BJ (cell line): ENCODE data around the gene PLEKHG3. TPM values are rescaled to one million over a fixed set of nuclear protein-coding genes. Genes with fewer than 3 reads are reported as not detected.

Experiments
- CTCF ChIA-PET: fragments of 350-600 bp; formaldehyde crosslinking; extraction: SDS; loops from one replicate; lab custom pipeline; 2021; ENCODE audit warnings: antibody characterized with exemption, inconsistent platforms; lab: Yijun Ruan, JAX
- POLR2A ChIA-PET: fragments of 300-600 bp; sonication (Branson Sonifier 250); formaldehyde crosslinking; extraction: SDS; loops from one replicate; lab custom pipeline; 2021; ENCODE audit warnings: antibody characterized with exemption; lab: Charles Lee
- DNase-seq: peaks from one replicate; pipeline ENCODE4 v3.0.0-alpha.2; 2011; ENCODE audit warnings: low read depth
- H3K27me3 ChIP-seq: 2 replicates; pipeline ENCODE4 v1.6.0; 2011; ENCODE audit warnings: low read length; ENCODE audit not compliant: control insufficient read depth, insufficient read depth
- H3K36me3 ChIP-seq: 2 replicates; pipeline ENCODE4 v1.5.1; 2011; ENCODE audit warnings: low read length; ENCODE audit not compliant: control insufficient read depth, insufficient read depth
- H3K4me3 ChIP-seq: 2 replicates; pipeline ENCODE4 v1.5.1; 2011; ENCODE audit warnings: low read depth, mild to moderate bottlenecking, control low read depth, low read length
- CTCF ChIP-seq: IDR thresholded peaks from 2 replicates; pipeline ENCODE4 v1.5.1; 2011; ENCODE audit warnings: low read depth, mild to moderate bottlenecking, control low read depth, inconsistent platforms, low read length, moderate library complexity; ENCODE audit not compliant: insufficient read depth
- polyA plus RNA-seq: library from polyadenylated mRNA; depleted of rRNA; stranded (reverse); fragments of >200 nt; gene quantifications from 2 replicates; pipeline ENCODE4 v1.2.3, GENCODE V29; 2011

The PLEKHG3 gene
- polyA plus RNA-seq, 1 experiment, result 12.4 TPM

DNA sequence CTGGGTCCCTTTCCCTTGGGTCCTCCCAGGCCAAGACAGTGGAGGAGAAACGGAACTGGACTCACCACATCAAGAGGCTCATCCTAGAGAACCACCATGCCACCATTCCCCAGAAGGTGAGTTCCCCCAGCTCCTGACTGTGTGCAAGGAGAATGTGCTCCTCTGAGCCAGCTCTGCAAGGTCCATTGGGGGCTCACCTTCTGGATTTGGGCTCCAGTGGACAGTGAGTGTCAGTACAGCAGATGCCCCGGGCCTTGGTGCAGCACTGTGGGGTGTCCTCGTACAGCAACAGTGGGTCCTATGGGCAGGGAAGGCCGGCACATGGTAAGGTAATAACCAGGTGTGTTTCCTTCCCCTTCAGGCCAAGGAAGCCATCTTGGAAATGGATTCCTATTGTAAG is 27.8 kb downstream of the PLEKHG3 start:
- POLR2A ChIA-PET, result no interaction called here
- H3K4me3 ChIP-seq, result no peak overlapping the region
- DNase-seq, result no peak
- peaks cover 10% of the 10 kb centered on the region for H3K36me3 ChIP-seq
- CTCF ChIA-PET, result interaction anchor here (0.9 to 1.3 kb wide), 2 partner anchors 11 to 61 kb away, joined by 4 read pairs; no protein-coding TSS in a partner anchor
- H3K27me3 ChIP-seq, result no peaks in the 10 kb centered on the region
- TF ChIP-seq CTCF, result no peak

GRCh38 chr14:64732536-64733120 is 28.4 kb downstream of the PLEKHG3 start:
- ChIA-PET POLR2A (no interaction called here), CTCF (interaction anchor here (0.9 to 1.3 kb wide), 2 partner anchors 10 to 61 kb away, joined by 4 read pairs; no protein-coding TSS in a partner anchor)
- TF ChIP-seq CTCF, result no peak
- Histone ChIP-seq H3K4me3 (no peak overlapping the region), H3K36me3 (peaks cover 10% of the 10 kb centered on the region), H3K27me3 (no peaks in the 10 kb centered on the region)
- no peak for DNase-seq

DNA sequence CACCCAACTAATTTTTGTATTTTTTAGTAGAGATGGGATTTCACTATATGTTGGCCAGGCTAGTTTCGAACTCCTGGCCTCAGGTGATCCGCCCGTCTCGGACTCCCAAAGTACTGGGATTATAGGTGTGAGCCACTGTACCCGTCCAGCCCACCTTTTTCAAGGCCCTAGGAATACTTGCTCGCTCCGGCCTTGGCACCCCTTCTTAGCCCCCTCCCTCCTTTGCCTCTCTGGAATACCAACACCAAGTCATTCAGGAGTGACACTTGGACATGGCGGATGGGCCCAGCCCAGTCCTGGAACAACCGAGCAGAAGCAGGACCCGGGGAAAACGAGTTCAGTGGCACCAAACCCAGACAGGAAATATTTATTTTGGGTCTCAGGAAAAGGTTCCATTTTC is 29.1 kb downstream of the PLEKHG3 start:
- Histone ChIP-seq H3K4me3 (no peak overlapping the region), H3K36me3 (peaks cover 10% of the 10 kb centered on the region), H3K27me3 (no peaks in the 10 kb centered on the region)
- DNase-seq, result no peak
- no peak for TF ChIP-seq CTCF
- ChIA-PET POLR2A (no interaction called here), CTCF (no interaction called here)

GRCh38 chr14:64733899-64734298 is 29.7 kb downstream of the PLEKHG3 start:
- H3K27me3 ChIP-seq, result no peaks in the 10 kb centered on the region
- no peak for TF ChIP-seq CTCF
- DNase-seq, result no peak
- no peak overlapping the region for H3K4me3 ChIP-seq
- peaks cover 13% of the 10 kb centered on the region for H3K36me3 ChIP-seq
- ChIA-PET CTCF (interaction anchor here (0.9 kb wide), 1 partner anchor 9 kb away, joined by 3 read pairs; no protein-coding TSS in a partner anchor), POLR2A (no interaction called here)

DNA sequence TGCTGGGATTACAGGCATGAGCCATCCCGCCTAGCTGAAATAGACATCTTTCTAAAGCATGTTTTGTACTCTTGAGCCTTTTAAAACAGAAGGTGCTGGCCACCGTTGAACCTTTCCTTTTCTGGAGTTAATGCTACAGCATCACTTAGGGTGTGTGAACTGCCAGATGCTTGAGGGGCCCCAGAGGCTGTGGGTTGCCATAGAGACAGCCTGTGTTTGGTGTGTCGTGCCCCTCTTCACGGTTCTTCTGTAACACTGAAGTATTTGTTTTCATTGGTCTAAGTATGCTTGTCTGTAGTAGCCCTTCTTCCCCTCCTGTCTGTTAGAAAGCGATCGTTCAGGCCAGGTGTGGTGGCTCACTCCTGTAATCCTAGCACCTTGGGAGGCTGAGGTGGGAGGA is 30.8 kb downstream of the PLEKHG3 start:
- DNase-seq, result no peak
- TF ChIP-seq CTCF, result no peak
- H3K36me3 ChIP-seq, result peaks cover 19% of the 10 kb centered on the region
- H3K4me3 ChIP-seq, result no peak overlapping the region
- ChIA-PET CTCF (interaction anchor here (1.0 kb wide), 1 partner anchor 10 kb away, joined by 3 read pairs; no protein-coding TSS in a partner anchor), POLR2A (no interaction called here)
- H3K27me3 ChIP-seq, result no peaks in the 10 kb centered on the region
